AG10803 (cell line): ENCODE measurements around the gene UBASH3A.

Experiments used
- DNase-seq: peaks from one replicate; pipeline ENCODE4 v3.0.0; 2010; ENCODE audit warnings: low read depth
- H3K4me3 ChIP-seq: 2 replicates; pipeline ENCODE4 v1.5.1; 2011; ENCODE audit warnings: mild to moderate bottlenecking, low read length, control low read depth
- CTCF ChIP-seq: conservative IDR thresholded peaks from 2 replicates; pipeline ENCODE4 v1.5.1; 2011; ENCODE audit warnings: mild to moderate bottlenecking, low read length, control low read depth, inconsistent platforms

Gene UBASH3A

GRCh38 chr21:42454786-42455185, 51.1 kb downstream of the UBASH3A start:
- DNase-seq, result no peak
- no peak overlapping the region for H3K4me3 ChIP-seq
- TF ChIP-seq CTCF, result no peak

- no peak for TF ChIP-seq CTCF
- no peak for DNase-seq
- H3K4me3 ChIP-seq, result no peak overlapping the region
Measured at GRCh38 chr21:42455196-42455595, 51.5 kb downstream of the UBASH3A start.

- TF ChIP-seq CTCF, result no peak
- H3K4me3 ChIP-seq, result no peak overlapping the region
- DNase-seq, result no peak
Measured at GRCh38 chr21:42455754-42456440, 52.2 kb downstream of the UBASH3A start.

GRCh38 chr21:42456457-42456856, 52.8 kb downstream of the UBASH3A start:
- DNase-seq, result no peak
- H3K4me3 ChIP-seq, result no peak overlapping the region
- no peak for TF ChIP-seq CTCF

GRCh38 chr21:42459082-42459460, 55.4 kb downstream of the UBASH3A start:
- no peak overlapping the region for H3K4me3 ChIP-seq
- no peak for TF ChIP-seq CTCF
- DNase-seq, result no peak

- no peak overlapping the region for H3K4me3 ChIP-seq
- DNase-seq, result no peak
- TF ChIP-seq CTCF, result no peak
Measured at GRCh38 chr21:42459546-42460215, 56.0 kb downstream of the UBASH3A start.
